A549 (cell line): Measurements from ENCODE around the gene CMIP.

Experiments used
- BCL3 ChIP-seq: fragments of >200 bp; sonication (Bioruptor Twin); formaldehyde crosslinking; IDR thresholded peaks from 3 replicates; pipeline ENCODE4 v1.6.1; 2016
- CTCF ChIP-seq: fragments of >200 bp; sonication (Bioruptor Twin); formaldehyde crosslinking; IDR thresholded peaks from 3 replicates; pipeline ENCODE4 v1.5.1; 2016
- ELK1 ChIP-seq: fragments of 150-350 bp; IDR thresholded peaks from 2 replicates; pipeline ENCODE4 v1.6.1; 2014; ENCODE audit warnings: low read depth, mild to moderate bottlenecking, low read length
- MAZ ChIP-seq: fragments of 150-350 bp; IDR thresholded peaks from 2 replicates; pipeline ENCODE4 v1.6.1; 2014; ENCODE audit warnings: antibody characterized with exemption, low read depth, low read length, borderline replicate concordance
- MYC ChIP-seq: IDR thresholded peaks from 2 replicates; pipeline ENCODE4 v1.6.1; 2012; ENCODE audit warnings: mild to moderate bottlenecking, inconsistent platforms, low read length, improper control_type of control experiment, borderline replicate concordance
- PHF8 ChIP-seq: fragments of 200-600 bp; sonication (generic); IDR thresholded peaks from 2 replicates; pipeline ENCODE4 v1.6.1; 2016; ENCODE audit warnings: low read depth, mild to moderate bottlenecking, antibody characterized with exemption, moderate library complexity, borderline replicate concordance
- POLR2A ChIP-seq: IDR thresholded peaks from 2 replicates; pipeline ENCODE4 v1.6.1; 2012; ENCODE audit warnings: mild to moderate bottlenecking, low read length

GRCh38 chr16:81713796-81714195 lies 269.2 kb downstream of the CMIP start:
- no peak for TF ChIP-seq CTCF
- no peak for TF ChIP-seq BCL3
- TF ChIP-seq ELK1 = no peak
- no peak for TF ChIP-seq PHF8
- TF ChIP-seq MAZ = no peak
- no peak for TF ChIP-seq MYC
- no peak for TF ChIP-seq POLR2A
